H1 (cell line): Measurements from ENCODE around the gene ZMIZ1. TPM values are rescaled to one million over a fixed set of nuclear protein-coding genes. Genes with fewer than 3 reads are reported as not detected.

Experiments
- CTCF ChIA-PET: fragments of 300-600 bp; sonication (Branson Sonifier 250); formaldehyde crosslinking; loops from one replicate; lab custom pipeline; 2021; ENCODE audit not compliant: partially characterized antibody; lab: Charles Lee
- POLR2A ChIA-PET: fragments of 300-600 bp; sonication (Branson Sonifier 250); formaldehyde crosslinking; loops from one replicate; lab custom pipeline; 2021; ENCODE audit warnings: inconsistent platforms; ENCODE audit not compliant: partially characterized antibody; lab: Charles Lee
- DNase-seq, 2 experiments: peaks; one replicate each; pipeline versions ENCODE4 v3.0.0 to v3.0.0-alpha.2; 2010 to 2022; ENCODE audit warnings: low spot score in 2 of 2, low read depth in 1 of 2, mixed read lengths in 1 of 2
- FAIRE-seq: peaks from 2 replicates; lab custom pipeline; 2011; peaks lifted over from hg19 to GRCh38; lab: Jason Lieb, UNC
- H2AFZ ChIP-seq: 2 replicates; pipeline ENCODE4 v1.8.1; 2012; ENCODE audit warnings: low read length, inconsistent platforms
- H2AK5ac ChIP-seq: 2 replicates; pipeline ENCODE4 v1.6.1; 2013; ENCODE audit warnings: low read depth, low read length
- H2BK120ac ChIP-seq: replicated peaks from 2 replicates; pipeline ENCODE3; 2013; ENCODE audit warnings: low read depth, low read length, inconsistent platforms
- H2BK12ac ChIP-seq: 2 replicates; pipeline ENCODE4 v1.6.1; 2013; ENCODE audit warnings: low read depth, low read length
- H2BK15ac ChIP-seq: 2 replicates; pipeline ENCODE4 v1.6.1; 2013; ENCODE audit warnings: low read length
- H2BK20ac ChIP-seq: 2 replicates; pipeline ENCODE4 v1.6.1; 2013; ENCODE audit warnings: low read length
- H2BK5ac ChIP-seq: 2 replicates; pipeline ENCODE4 v1.6.1; 2013; ENCODE audit warnings: low read depth, low read length
- H3K14ac ChIP-seq: 2 replicates; pipeline ENCODE4 v1.6.1; 2013; ENCODE audit warnings: inconsistent platforms; ENCODE audit not compliant: insufficient read length
- H3K18ac ChIP-seq: 2 replicates; pipeline ENCODE4 v1.6.1; 2013; ENCODE audit warnings: low read length; ENCODE audit errors: extremely low read depth
- H3K23ac ChIP-seq: 2 replicates; pipeline ENCODE4 v1.6.1; 2013; ENCODE audit warnings: inconsistent platforms; ENCODE audit not compliant: insufficient read length
- H3K23me2 ChIP-seq: 2 replicates; pipeline ENCODE4 v1.6.1; 2013; ENCODE audit warnings: low read depth, low read length
- H3K27ac ChIP-seq: 2 replicates; pipeline ENCODE4 v1.6.1; 2011; ENCODE audit warnings: low read depth, low read length, inconsistent platforms
- H3K27me3 ChIP-seq, 4 experiments: replicated peaks in 1 of 4; 1 replicate in 1 of 4; 2 replicates in 3 of 4; pipeline versions ENCODE4 v1.6.1 to v1.8.1; 2011 to 2013; ENCODE audit warnings: low read length in 3 of 4, mild to moderate bottlenecking in 3 of 4, inconsistent platforms in 2 of 4, mixed read lengths in 2 of 4, moderate library complexity in 1 of 4; ENCODE audit not compliant: control insufficient read depth in 3 of 4, insufficient read depth in 3 of 4; ENCODE audit errors: extremely low read depth in 1 of 4
- H3K36me3 ChIP-seq, 4 experiments: 2 replicates each; pipeline versions ENCODE4 v1.6.1 to v1.8.1; 2011 to 2013; ENCODE audit warnings: mild to moderate bottlenecking in 4 of 4, low read length in 3 of 4, moderate library complexity in 2 of 4, control low read depth in 1 of 4, inconsistent platforms in 1 of 4; ENCODE audit not compliant: insufficient read depth in 4 of 4, control insufficient read depth in 2 of 4
- H3K4ac ChIP-seq: replicated peaks from 2 replicates; pipeline ENCODE3; 2013; ENCODE audit warnings: low read length, low read depth, mixed read lengths, inconsistent platforms; ENCODE audit not compliant: insufficient read length
- H3K4me1 ChIP-seq, 4 experiments: replicated peaks in 1 of 4; 1 replicate in 1 of 4; 2 replicates in 3 of 4; pipeline versions ENCODE4 v1.6.1 to v1.8.1; 2011 to 2013; ENCODE audit warnings: low read length in 3 of 4, inconsistent platforms in 2 of 4, mixed read lengths in 1 of 4; ENCODE audit not compliant: insufficient read depth in 4 of 4, control insufficient read depth in 3 of 4
- H3K4me2 ChIP-seq, 2 experiments: 2 replicates each; pipeline versions ENCODE4 v1.6.1 to v1.8.1; 2011 to 2013; ENCODE audit warnings: low read depth in 2 of 2, low read length in 2 of 2, control low read depth in 1 of 2, inconsistent platforms in 1 of 2, mild to moderate bottlenecking in 1 of 2; ENCODE audit not compliant: insufficient read depth in 1 of 2
- H3K4me3 ChIP-seq, 4 experiments: fragments of 200-600, 300-600 bp in 1 of 4; sonication (generic), shearing (Covaris generic), sonication (Bioruptor Twin) in 1 of 4; 2 replicates each; pipeline versions ENCODE4 v1.5.1 to v1.8.1; 2011 to 2016; ENCODE audit warnings: low read length in 4 of 4, low read depth in 3 of 4, control low read depth in 2 of 4, inconsistent platforms in 2 of 4, mild to moderate bottlenecking in 2 of 4, mixed read lengths in 1 of 4, moderate library complexity in 1 of 4; ENCODE audit not compliant: insufficient read depth in 2 of 4; ENCODE audit errors: extremely low read depth in 1 of 4
- H3K56ac ChIP-seq: replicated peaks from 2 replicates; pipeline ENCODE3; 2013; ENCODE audit warnings: low read depth, mild to moderate bottlenecking, mixed read lengths, low read length, inconsistent platforms; ENCODE audit not compliant: insufficient read length
- H3K79me1 ChIP-seq: 2 replicates; pipeline ENCODE4 v1.6.1; 2013; ENCODE audit warnings: low read depth, low read length, control low read depth
- H3K79me2 ChIP-seq, 2 experiments: 2 replicates each; pipeline versions ENCODE4 v1.6.1 to v1.8.1; 2012 to 2013; ENCODE audit warnings: low read length in 2 of 2, mild to moderate bottlenecking in 2 of 2, inconsistent platforms in 1 of 2; ENCODE audit not compliant: insufficient read depth in 2 of 2, control insufficient read depth in 1 of 2
- H3K9ac ChIP-seq, 4 experiments: replicated peaks in 1 of 4; 1 replicate in 1 of 4; 2 replicates in 3 of 4; pipeline versions ENCODE4 v1.6.1 to v1.8.1; 2011 to 2013; ENCODE audit warnings: low read depth in 3 of 4, low read length in 3 of 4, control low read depth in 2 of 4, mild to moderate bottlenecking in 2 of 4, moderate library complexity in 2 of 4, inconsistent platforms in 1 of 4; ENCODE audit errors: extremely low read depth in 1 of 4
- H3K9me3 ChIP-seq, 2 experiments: 2 replicates each; pipeline versions ENCODE4 v1.6.1 to v1.8.1; 2012 to 2013; ENCODE audit warnings: mild to moderate bottlenecking in 2 of 2, moderate library complexity in 2 of 2, control low read depth in 1 of 2, inconsistent platforms in 1 of 2, low read depth in 1 of 2, low read length in 1 of 2, mixed read lengths in 1 of 2; ENCODE audit not compliant: insufficient read depth in 2 of 2
- H4K20me1 ChIP-seq, 2 experiments: replicated peaks in 1 of 2; 2 replicates each; pipeline versions ENCODE3 to v1.8.1; 2011 to 2013; ENCODE audit warnings: inconsistent platforms in 2 of 2, low read length in 2 of 2, mild to moderate bottlenecking in 1 of 2; ENCODE audit not compliant: insufficient read depth in 2 of 2, control insufficient read depth in 1 of 2
- H4K5ac ChIP-seq: 2 replicates; pipeline ENCODE4 v1.6.1; 2013; ENCODE audit warnings: low read length, low read depth, mixed read lengths, inconsistent platforms; ENCODE audit not compliant: insufficient read length
- H4K8ac ChIP-seq: 2 replicates; pipeline ENCODE4 v1.8.0; 2013; ENCODE audit warnings: mild to moderate bottlenecking, moderate library complexity, low read length, inconsistent platforms; ENCODE audit not compliant: insufficient read depth; ENCODE audit errors: extremely low read depth
- H4K91ac ChIP-seq: replicated peaks from 2 replicates; pipeline ENCODE3; 2013; ENCODE audit warnings: low read length, mixed read lengths, inconsistent platforms; ENCODE audit not compliant: insufficient read length
- CHD1 ChIP-seq: IDR thresholded peaks from 2 replicates; pipeline ENCODE4 v1.6.1; 2012; ENCODE audit warnings: low read depth, low read length, improper control_type of control experiment
- CTBP2 ChIP-seq: IDR thresholded peaks from 2 replicates; pipeline ENCODE4 v1.7.0; 2011; ENCODE audit warnings: borderline replicate concordance, mild to moderate bottlenecking, moderate library complexity, mixed read lengths, low read length; ENCODE audit not compliant: insufficient read depth, insufficient read length
- JUND ChIP-seq: IDR thresholded peaks from 2 replicates; pipeline ENCODE4 v1.6.1; 2011; ENCODE audit warnings: mild to moderate bottlenecking, improper control_type of control experiment, low read length
- SAP30 ChIP-seq: fragments of 300-600 bp; sonication (generic); IDR thresholded peaks from 2 replicates; pipeline ENCODE4 v1.7.1; 2012; ENCODE audit warnings: low read length, moderate library complexity, mild to moderate bottlenecking, inconsistent platforms; ENCODE audit not compliant: insufficient read depth, insufficient replicate concordance
- SIN3A ChIP-seq, 2 experiments: IDR thresholded peaks in 1 of 2; conservative IDR thresholded peaks in 1 of 2; 2 replicates each; pipeline ENCODE4 v1.6.1; 2011 to 2012; ENCODE audit warnings: low read length in 2 of 2, improper control_type of control experiment in 1 of 2, low read depth in 1 of 2, mild to moderate bottlenecking in 1 of 2
- SUZ12 ChIP-seq: fragments of 200-600 bp; sonication (generic); IDR thresholded peaks from 2 replicates; pipeline ENCODE4 v1.6.1; 2012; ENCODE audit warnings: mild to moderate bottlenecking, inconsistent platforms, low read length, moderate library complexity, mixed read lengths
- TAF1 ChIP-seq: IDR thresholded peaks from 2 replicates; pipeline ENCODE4 v1.6.1; 2011; ENCODE audit warnings: mild to moderate bottlenecking, low read depth, low read length
- WGBS, 2 experiments: shearing (Covaris generic) in 1 of 2; methylation state at CpG; one replicate each; pipeline versions ENCODE4 v1.1.6 to v1.1.7; 2013 to 2015; ENCODE audit warnings: low lambda C conversion rate in 2 of 2, mixed read lengths in 2 of 2, inconsistent platforms in 1 of 2, low coverage in 1 of 2, missing lambda C conversion rate in 1 of 2; ENCODE audit not compliant: insufficient replicate concordance in 2 of 2, insufficient coverage in 1 of 2, insufficient read length in 1 of 2; ENCODE audit errors: extremely low coverage in 1 of 2, missing lambda C conversion rate in 1 of 2; 5-methylcytosine and 5-hydroxymethylcytosine counted together
- polyA plus RNA-seq, 7 experiments: library from polyadenylated mRNA; depleted of rRNA in 3 of 7; stranded (reverse) in 5 of 7; unstranded in 2 of 7; fragments of >200 nt in 5 of 7; fragments of 200-250 nt in 2 of 7; gene quantifications; 1 replicate in 5 of 7; 2 replicates in 1 of 7; 4 replicates in 1 of 7; pipeline versions ENCODE4 v1.2.1 to v1.2.3, GENCODE V29; 2011 to 2013; ENCODE audit warnings: missing spikeins in 2 of 7, mixed read lengths in 2 of 7
- total RNA-seq: library from RNA; stranded (reverse); fragmentation: NEBNext Ultra II Directional; extraction: Animal tissue kit (Norgen Biotek cat#: 25700); gene quantifications from 2 replicates; pipeline ENCODE4 v1.2.1, GENCODE V29; 2021

ZMIZ1 gene
- total and polyA plus RNA-seq, 2 of the 8 experiments (the other 6 are each of a cell fraction or from before 2014, with no cell fraction given): 8.1 to 28.0 TPM

DNA sequence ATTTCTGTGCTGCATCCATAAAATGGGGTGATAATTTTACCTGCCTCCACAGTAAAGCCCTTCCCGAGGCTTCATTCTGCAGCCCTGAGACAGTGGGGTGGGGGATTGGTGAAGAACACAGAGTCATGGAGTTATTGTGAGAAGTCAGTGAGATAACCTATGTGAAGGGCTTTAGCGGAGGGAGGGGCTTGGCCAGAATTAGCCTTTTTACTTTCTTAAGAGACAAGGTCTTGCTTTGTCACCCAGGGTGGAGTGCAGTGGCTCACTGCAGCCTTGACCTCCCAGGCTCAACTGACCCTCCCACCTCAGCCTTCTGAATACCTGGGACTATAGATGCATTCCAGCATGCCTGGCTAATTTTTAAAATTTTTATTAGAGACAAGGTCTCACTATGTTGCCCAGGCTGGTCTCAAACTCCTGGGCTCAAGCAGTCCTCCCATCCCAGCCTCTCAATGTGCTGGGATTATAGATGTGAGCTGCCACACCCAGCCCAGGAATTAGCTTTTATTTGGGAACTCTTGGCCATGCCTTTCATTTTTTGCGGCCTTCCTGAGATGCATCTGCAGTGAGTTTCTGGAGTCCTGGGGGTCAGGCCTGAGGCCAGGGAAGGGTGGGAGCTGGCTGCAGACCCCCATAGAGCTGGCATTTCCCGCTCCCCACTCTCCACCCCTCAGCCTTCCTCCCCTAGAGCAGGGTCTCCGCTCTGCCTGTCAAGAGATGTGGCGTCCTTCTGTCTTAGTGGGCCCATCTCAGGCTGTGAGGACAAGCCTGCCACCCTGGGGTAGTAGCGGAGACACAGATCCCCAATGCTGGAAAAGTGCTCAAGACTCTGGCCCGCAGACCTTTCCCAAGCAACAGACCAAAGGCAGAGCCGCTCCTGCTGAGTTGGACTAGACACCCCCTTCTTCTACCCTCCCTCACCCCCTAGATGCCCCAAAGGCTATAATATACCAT lies 77.0 kb downstream of the ZMIZ1 start:
- ChIA-PET CTCF (interaction anchor here (0.8 to 3.6 kb wide), 5 partner anchors 9 to 93 kb away, joined by 3 to 11 read pairs (median 4); no protein-coding TSS in a partner anchor), POLR2A (interaction anchor here (2.0 kb wide), 1 partner anchor 12 kb away, joined by 7 read pairs; no protein-coding TSS in a partner anchor)
- Histone ChIP-seq H2AK5ac (peak overlapping the region; percentile 20; the same call in 1 of the 2 replicates), H3K56ac (no peak overlapping the region), H4K20me1 (peaks cover 0 to 6% of the 10 kb centered on the region in 2 experiments), H3K23ac (no peak overlapping the region), H4K8ac (no peak overlapping the region), H3K9ac (no peak overlapping the region), H3K4me2 (peak overlapping the region in 1 of 2 experiments; percentile 47; a peak in 2 of 4 replicates), H3K27me3 (no peaks in the 10 kb centered on the region), H2BK5ac (0 out of 2 replicates have a peak overlapping the region, but pooled peaks have one; percentile 35), H3K18ac (no peak overlapping the region), H2BK15ac (no peak overlapping the region), H3K79me1 (peaks cover 12% of the 10 kb centered on the region), H2BK12ac (peak overlapping the region; percentile 60; the same call in 1 of the 2 replicates), H3K4me1 (peaks cover 0 to 32% (median 19%) of the 10 kb centered on the region in 4 experiments; a peak in 5 of 7 replicates), H3K36me3 (peaks cover 0 to 4% (median 1%) of the 10 kb centered on the region in 4 experiments; a peak in 1 of 8 replicates), H3K79me2 (no peaks in the 10 kb centered on the region; a peak in 1 of 4 replicates), H4K5ac (no peak overlapping the region), H3K4me3 (no peak overlapping the region), H3K14ac (no peak overlapping the region), H2AFZ (no peak overlapping the region), H4K91ac (no peak overlapping the region), H2BK20ac (no peak overlapping the region), H3K4ac (no peak overlapping the region)
- DNase-seq (no peak), FAIRE-seq (no peak)
- 93% methylated on average over 9 of the region's 9 CpGs; no CpG with 5 or more reads in 1 of the 2 experiments for WGBS, 2 experiments
- TF ChIP-seq JUND: no peak
- no peak for TF ChIP-seq TAF1
- TF ChIP-seq CTBP2: no peak
- no peak for TF ChIP-seq SIN3A (conservative IDR thresholded peaks at IDR 0.05 in 1 of 2, IDR thresholded peaks at IDR 0.05 in 1 of 2; ENCODE audit: low read depth in 1 of 2, low read length in 2 of 2)
- TF ChIP-seq SUZ12: no peak
- no peak for TF ChIP-seq CHD1
- no peak for TF ChIP-seq SAP30
- TF ChIP-seq, all 59 proteins: peak for 0
- no peaks in the 10 kb centered on the region for H3K23me2 ChIP-seq
- 0 out of 2 replicates have a peak overlapping the region, but pooled peaks have one; percentile 19 for H3K27ac ChIP-seq
- no peak overlapping the region for H2BK120ac ChIP-seq
- no peaks in the 10 kb centered on the region for H3K9me3 ChIP-seq
